NB4 (cell line): ENCODE results near the gene ANXA6.
A peak's percentile ranks its signal among the peaks of the same experiment; 100 is the strongest.

Experiments used
- DNase-seq: peaks from one replicate; pipeline ENCODE4 v3.0.0; 2010; ENCODE audit warnings: low read depth
- H3K4me3 ChIP-seq: one replicate; pipeline ENCODE4 v1.5.1; 2011; ENCODE audit warnings: mild to moderate bottlenecking, low read depth, low read length, moderate library complexity
- CTCF ChIP-seq: IDR thresholded peaks from one replicate; pipeline ENCODE4 v1.5.1; 2012; ENCODE audit warnings: low read depth, low read length
- MAX ChIP-seq: IDR thresholded peaks from 2 replicates; pipeline ENCODE4 v1.6.1; 2011; ENCODE audit warnings: low read depth, low read length
- MYC ChIP-seq: IDR thresholded peaks from 2 replicates; pipeline ENCODE4 v1.6.1; 2011; ENCODE audit warnings: low read depth, low read length
- POLR2A ChIP-seq: IDR thresholded peaks from 2 replicates; pipeline ENCODE4 v1.6.1; 2011; ENCODE audit warnings: mild to moderate bottlenecking; ENCODE audit not compliant: insufficient read length; ENCODE audit errors: extremely low read depth

Gene ANXA6

GRCh38 chr5:151094030-151094851, 63.3 kb downstream of the ANXA6 start:
- no peak for TF ChIP-seq POLR2A
- peak; percentile 32 for DNase-seq
- no peak overlapping the region for H3K4me3 ChIP-seq

DNA sequence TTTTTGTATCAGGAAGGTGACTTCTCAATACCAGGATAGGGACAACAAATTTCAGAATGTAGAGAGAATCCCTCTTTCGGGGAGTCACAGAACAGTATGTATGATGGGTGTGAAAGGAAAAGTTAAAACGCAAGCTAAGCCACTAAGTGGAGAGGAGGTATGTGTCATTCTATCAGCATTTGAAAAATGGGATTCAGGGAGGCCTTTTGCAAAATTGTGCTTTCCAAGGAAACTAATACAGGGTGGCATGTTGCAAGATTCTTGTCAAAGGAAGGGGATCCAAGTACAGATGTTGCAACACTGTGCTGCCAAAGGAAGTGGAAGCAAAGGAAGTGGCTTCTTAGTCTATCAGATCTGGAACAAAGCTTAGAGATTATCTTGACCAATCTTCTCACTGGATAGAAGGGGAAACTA, 64.1 kb downstream of the ANXA6 start:
- H3K4me3 ChIP-seq: no peak overlapping the region
- peak; percentile 13 for TF ChIP-seq CTCF
- TF ChIP-seq POLR2A: no peak
- TF ChIP-seq MAX: no peak
- TF ChIP-seq MYC: no peak
- DNase-seq: peak; percentile 74

- TF ChIP-seq MAX (peak; percentile 49; the same call in 1 of the 2 replicates), MYC (no peak), POLR2A (no peak)
- peak; percentile 84 for DNase-seq
- H3K4me3 ChIP-seq: no peak overlapping the region
Observed at GRCh38 chr5:151092762-151093161, 64.8 kb downstream of the ANXA6 start.

DNA sequence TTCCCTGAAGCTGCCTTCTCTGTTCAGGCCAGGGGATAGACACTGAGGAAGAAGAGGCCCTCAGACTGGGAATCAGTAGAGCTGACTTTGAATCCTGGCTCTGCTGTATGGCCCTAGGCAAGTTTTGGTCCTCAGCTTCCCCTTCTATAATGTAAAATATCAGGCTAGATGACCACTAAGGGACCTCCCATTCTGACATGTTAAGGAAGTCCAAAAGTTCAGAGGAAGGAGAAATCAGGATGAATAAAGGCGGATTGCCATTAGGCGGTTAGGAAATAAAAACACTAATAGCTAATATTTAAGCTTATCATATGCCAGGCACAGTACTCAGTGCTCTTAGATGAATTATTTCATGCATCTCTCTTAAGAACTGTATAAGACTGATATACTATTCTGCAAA, 67.9 kb downstream of the ANXA6 start:
- TF ChIP-seq MYC (no peak), POLR2A (no peak)
- no peak for DNase-seq
- no peak overlapping the region for H3K4me3 ChIP-seq

- no peak for TF ChIP-seq CTCF
- TF ChIP-seq MAX: no peak
- TF ChIP-seq POLR2A: no peak
- TF ChIP-seq MYC: no peak
- no peak for DNase-seq
- H3K4me3 ChIP-seq: no peak overlapping the region
Observed at GRCh38 chr5:151088986-151089385, 68.6 kb downstream of the ANXA6 start.

GRCh38 chr5:151087486-151087885, 70.1 kb downstream of the ANXA6 start:
- DNase-seq: no peak
- H3K4me3 ChIP-seq: no peak overlapping the region
- TF ChIP-seq MYC (no peak), CTCF (no peak), MAX (no peak), POLR2A (no peak)

DNA sequence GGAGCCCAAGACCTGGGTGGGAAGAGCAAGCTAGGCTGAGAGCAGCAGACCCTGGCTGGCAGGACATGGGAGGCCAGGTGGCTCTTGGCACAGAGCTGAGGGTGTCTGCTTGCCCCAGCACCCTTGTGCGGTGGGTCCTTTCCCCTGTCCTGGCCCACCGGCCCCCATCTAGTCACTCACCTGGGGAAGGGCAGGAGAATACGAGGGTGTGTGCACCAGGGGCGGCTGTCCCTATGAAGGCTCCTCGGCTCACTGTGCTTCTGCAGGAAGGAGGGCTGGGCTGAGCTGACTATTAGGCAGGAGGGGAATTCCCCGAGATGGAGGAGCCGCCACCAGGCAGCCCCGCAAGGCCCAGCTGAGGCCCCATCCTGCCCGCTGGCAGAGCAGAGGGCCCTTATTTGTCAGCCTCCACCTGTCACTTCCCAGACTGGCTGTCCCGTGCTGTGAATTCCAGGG, 70.6 kb downstream of the ANXA6 start:
- H3K4me3 ChIP-seq: no peak overlapping the region
- no peak for DNase-seq
- TF ChIP-seq POLR2A (no peak), MAX (no peak), MYC (no peak), CTCF (no peak)
